ENCODE data around the gene ADGRG3. TPM values are rescaled to one million over a fixed set of nuclear protein-coding genes. Genes with fewer than 3 reads are reported as not detected.

The ADGRG3 gene
- total and polyA plus RNA-seq, 2 of the 8 experiments (the other 6 are each of a cell fraction or from before 2014, with no cell fraction given): 0.28 to 0.98 TPM

DNA sequence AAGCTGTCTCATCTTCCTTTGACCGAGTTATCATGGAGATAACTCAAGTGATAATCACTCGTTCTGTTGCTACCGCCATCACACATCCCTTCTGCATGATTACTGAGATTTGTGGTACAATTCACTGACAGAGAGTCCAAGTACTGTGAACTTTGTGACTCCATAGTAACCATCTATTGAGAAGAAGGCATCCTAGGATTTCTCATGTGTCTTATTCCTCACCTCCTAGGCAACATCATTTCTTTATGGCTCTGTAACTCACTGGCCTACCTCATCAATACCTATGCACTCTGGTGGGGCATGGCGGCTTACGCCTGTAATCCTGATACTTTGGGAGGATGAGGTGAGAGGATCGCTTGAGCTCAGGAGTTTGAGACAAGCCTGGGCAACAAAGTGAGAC lies 45.9 kb downstream of the ADGRG3 start (continued):
- TF ChIP-seq, protein P1, sequence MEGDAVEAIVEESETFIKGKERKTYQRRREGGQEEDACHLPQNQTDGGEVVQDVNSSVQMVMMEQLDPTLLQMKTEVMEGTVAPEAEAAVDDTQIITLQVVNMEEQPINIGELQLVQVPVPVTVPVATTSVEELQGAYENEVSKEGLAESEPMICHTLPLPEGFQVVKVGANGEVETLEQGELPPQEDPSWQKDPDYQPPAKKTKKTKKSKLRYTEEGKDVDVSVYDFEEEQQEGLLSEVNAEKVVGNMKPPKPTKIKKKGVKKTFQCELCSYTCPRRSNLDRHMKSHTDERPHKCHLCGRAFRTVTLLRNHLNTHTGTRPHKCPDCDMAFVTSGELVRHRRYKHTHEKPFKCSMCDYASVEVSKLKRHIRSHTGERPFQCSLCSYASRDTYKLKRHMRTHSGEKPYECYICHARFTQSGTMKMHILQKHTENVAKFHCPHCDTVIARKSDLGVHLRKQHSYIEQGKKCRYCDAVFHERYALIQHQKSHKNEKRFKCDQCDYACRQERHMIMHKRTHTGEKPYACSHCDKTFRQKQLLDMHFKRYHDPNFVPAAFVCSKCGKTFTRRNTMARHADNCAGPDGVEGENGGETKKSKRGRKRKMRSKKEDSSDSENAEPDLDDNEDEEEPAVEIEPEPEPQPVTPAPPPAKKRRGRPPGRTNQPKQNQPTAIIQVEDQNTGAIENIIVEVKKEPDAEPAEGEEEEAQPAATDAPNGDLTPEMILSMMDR (IDR thresholded peaks at IDR 0.05; ENCODE audit: control extremely low read depth in 1 of 3, insufficient read depth in 1 of 3, low read depth in 1 of 3, low read length in 3 of 3): no peak
- TF ChIP-seq EGR1 (IDR thresholded peaks at IDR 0.05; ENCODE audit: borderline replicate concordance, low read depth, low read length) (no peak), ZNF274 (IDR thresholded peaks at IDR 0.05; ENCODE audit: borderline replicate concordance, extremely low read depth, low read length) (no peak)
